Duodenal mucosa (tissue), 2 donors: ENCODE results near the gene SYT13.

Experiments
- H3K27ac ChIP-seq: one replicate; pipeline ENCODE4 v1.7.0; 2013; ENCODE audit warnings: low read depth, low read length
- H3K27me3 ChIP-seq, 2 donors: one replicate each; pipeline ENCODE4 v1.7.0; 2013; ENCODE audit warnings: low read length in 2 of 2, control low read depth in 1 of 2; ENCODE audit not compliant: insufficient read depth in 2 of 2, control insufficient read depth in 1 of 2
- H3K36me3 ChIP-seq, 2 donors: one replicate each; pipeline ENCODE4 v1.7.0; 2013; ENCODE audit warnings: low read length in 2 of 2, control low read depth in 1 of 2; ENCODE audit not compliant: insufficient read depth in 2 of 2, control insufficient read depth in 1 of 2
- H3K4me1 ChIP-seq, 2 donors: one replicate each; pipeline ENCODE4 v1.7.0; 2013; ENCODE audit warnings: low read length in 2 of 2, control low read depth in 1 of 2; ENCODE audit not compliant: insufficient read depth in 2 of 2, control insufficient read depth in 1 of 2
- H3K4me3 ChIP-seq, 2 donors: one replicate each; pipeline ENCODE4 v1.7.0; 2013; ENCODE audit warnings: low read length in 2 of 2, low read depth in 1 of 2
- H3K9ac ChIP-seq, 2 donors: one replicate each; pipeline ENCODE4 v1.7.0; 2013; ENCODE audit warnings: low read length in 2 of 2, low read depth in 1 of 2
- H3K9me3 ChIP-seq, 2 donors: one replicate each; pipeline ENCODE4 v1.7.0; 2013; ENCODE audit warnings: low read length in 2 of 2, control low read depth in 1 of 2; ENCODE audit not compliant: control insufficient read depth in 1 of 2

The SYT13 gene

DNA sequence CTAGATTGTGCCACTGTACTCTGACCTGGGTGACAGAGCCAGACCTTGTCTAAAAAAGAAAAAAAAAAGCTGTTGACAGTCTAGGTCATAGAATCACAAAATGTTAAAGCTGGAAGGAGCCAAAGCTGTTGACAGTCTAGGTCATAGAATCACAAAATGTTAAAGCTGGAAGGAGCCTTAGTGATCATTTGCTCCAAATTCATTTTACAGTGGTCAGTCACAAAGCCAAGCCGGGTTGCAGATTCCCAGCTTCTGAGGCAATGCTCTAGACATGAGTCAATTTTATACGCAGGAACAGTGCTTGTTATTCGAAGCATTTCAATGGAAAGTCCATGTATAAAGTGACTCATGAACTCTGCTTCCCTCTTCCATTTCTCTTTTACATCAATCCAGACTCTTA lies 47.4 kb downstream of the SYT13 start:
- H3K4me3 ChIP-seq: no peak overlapping the region
- H3K9ac ChIP-seq: no peak overlapping the region
- no peak overlapping the region for H3K27ac ChIP-seq
- peaks cover 0 to 6% of the 10 kb centered on the region in 2 donors for H3K36me3 ChIP-seq
- no peaks in the 10 kb centered on the region for H3K4me1 ChIP-seq
- peaks cover 0 to 3% of the 10 kb centered on the region in 2 donors for H3K27me3 ChIP-seq
- H3K9me3 ChIP-seq: peaks cover 0 to 6% of the 10 kb centered on the region in 2 donors

DNA sequence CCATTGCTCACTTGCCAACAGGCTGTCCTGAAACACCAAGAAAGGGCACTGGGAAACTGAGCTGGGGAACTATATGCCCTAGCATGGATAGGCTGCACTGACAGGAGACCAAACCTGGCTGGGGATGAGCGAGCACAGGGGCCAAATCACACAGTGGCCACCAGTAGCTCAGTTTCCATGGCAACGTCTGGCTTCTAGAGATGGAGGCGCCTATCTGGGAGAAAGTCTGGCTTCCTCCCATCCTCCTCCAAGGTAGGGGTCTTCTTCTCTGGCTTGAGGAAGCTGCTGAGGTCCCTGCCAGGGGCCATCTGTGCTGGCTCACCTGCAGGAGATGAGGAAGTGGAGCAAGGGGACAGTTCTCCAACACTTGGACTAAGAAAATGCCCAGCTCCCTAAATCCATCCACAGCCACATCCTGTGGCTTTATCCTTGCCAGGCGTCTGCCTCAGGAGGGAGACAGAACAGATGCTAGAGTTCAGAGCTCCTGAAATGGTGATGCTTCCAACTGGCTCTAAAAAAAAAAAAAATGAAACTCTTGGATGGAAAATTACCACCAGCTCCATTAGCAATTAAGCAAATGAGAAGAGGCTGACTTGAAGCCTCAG lies 48.3 kb downstream of the SYT13 start:
- Histone ChIP-seq H3K4me1 (no peaks in the 10 kb centered on the region), H3K27me3 (peaks cover 0 to 3% of the 10 kb centered on the region in 2 donors), H3K4me3 (no peak overlapping the region), H3K27ac (no peak overlapping the region), H3K9ac (no peak overlapping the region), H3K36me3 (peaks cover 0 to 3% of the 10 kb centered on the region in 2 donors), H3K9me3 (peaks cover 0 to 6% of the 10 kb centered on the region in 2 donors)

GRCh38 chr11:45234306-45235006 lies 51.7 kb downstream of the SYT13 start:
- H3K4me3 ChIP-seq: no peak overlapping the region
- H3K9ac ChIP-seq: no peak overlapping the region
- H3K27ac ChIP-seq: no peak overlapping the region
- H3K9me3 ChIP-seq: peaks cover 0 to under 1% of the 10 kb centered on the region in 2 donors
- no peaks in the 10 kb centered on the region for H3K36me3 ChIP-seq
- H3K27me3 ChIP-seq: peaks cover 0 to 3% of the 10 kb centered on the region in 2 donors
- H3K4me1 ChIP-seq: no peaks in the 10 kb centered on the region

DNA sequence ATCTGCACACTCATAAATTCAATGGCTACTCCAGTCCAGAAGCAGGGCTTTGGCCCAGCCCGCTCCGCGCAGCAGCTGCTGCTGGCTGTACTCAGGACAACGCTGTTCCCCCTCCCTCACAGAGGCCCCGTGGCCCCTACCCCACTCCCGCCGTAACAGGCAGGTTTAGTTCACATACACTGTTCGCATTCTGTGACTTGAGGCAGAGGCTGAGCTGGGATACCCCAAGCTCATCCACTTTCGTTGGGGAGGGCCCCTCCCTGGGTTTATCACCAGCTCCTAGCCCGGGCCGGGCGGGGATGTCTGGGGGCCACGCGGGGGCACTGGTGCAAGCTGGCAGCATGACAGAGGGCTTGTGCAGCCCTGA lies 52.4 kb downstream of the SYT13 start:
- Histone ChIP-seq H3K36me3 (no peaks in the 10 kb centered on the region), H3K4me3 (no peak overlapping the region), H3K27me3 (peaks cover 0 to 3% of the 10 kb centered on the region in 2 donors), H3K4me1 (no peaks in the 10 kb centered on the region), H3K9ac (no peak overlapping the region), H3K27ac (no peak overlapping the region), H3K9me3 (no peaks in the 10 kb centered on the region)

DNA sequence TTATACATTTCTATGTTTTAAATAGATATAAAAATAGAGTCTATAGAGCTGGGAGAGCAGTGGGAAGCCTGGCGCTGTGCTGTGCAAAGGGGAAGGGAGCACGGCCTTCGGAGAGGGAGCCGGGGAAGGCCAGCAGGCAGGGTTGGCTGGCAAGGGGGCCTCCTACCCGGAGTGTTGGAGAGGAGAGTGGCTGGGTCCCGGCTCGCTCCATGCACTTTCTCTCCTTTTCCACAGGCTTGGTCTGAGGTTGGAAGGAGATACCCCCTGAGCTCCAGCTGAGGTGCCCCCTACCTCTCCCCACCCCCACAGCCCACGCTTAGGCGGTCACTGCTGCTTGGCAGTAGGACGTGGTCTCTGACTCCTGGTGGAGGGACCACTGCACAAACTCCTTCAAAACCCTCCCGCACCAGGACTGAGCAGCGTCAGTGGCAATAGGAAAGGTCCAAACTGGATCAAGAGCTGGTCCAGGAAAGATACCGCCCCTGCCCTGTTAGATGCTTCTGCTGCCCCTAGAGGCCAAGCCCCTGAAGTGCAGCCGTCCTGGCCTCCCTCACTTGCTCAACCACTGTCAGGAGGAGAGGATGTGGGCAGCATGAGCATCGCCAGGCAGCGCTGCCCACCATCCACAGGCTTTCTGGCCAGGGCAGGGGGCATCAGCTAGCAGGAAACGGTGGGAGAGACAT lies 52.9 kb downstream of the SYT13 start:
- Histone ChIP-seq H3K4me3 (no peak overlapping the region), H3K9ac (no peak overlapping the region), H3K4me1 (no peaks in the 10 kb centered on the region), H3K27me3 (peaks cover 0 to 3% of the 10 kb centered on the region in 2 donors), H3K27ac (no peak overlapping the region), H3K9me3 (no peaks in the 10 kb centered on the region), H3K36me3 (peaks cover 0 to 4% of the 10 kb centered on the region in 2 donors)

DNA sequence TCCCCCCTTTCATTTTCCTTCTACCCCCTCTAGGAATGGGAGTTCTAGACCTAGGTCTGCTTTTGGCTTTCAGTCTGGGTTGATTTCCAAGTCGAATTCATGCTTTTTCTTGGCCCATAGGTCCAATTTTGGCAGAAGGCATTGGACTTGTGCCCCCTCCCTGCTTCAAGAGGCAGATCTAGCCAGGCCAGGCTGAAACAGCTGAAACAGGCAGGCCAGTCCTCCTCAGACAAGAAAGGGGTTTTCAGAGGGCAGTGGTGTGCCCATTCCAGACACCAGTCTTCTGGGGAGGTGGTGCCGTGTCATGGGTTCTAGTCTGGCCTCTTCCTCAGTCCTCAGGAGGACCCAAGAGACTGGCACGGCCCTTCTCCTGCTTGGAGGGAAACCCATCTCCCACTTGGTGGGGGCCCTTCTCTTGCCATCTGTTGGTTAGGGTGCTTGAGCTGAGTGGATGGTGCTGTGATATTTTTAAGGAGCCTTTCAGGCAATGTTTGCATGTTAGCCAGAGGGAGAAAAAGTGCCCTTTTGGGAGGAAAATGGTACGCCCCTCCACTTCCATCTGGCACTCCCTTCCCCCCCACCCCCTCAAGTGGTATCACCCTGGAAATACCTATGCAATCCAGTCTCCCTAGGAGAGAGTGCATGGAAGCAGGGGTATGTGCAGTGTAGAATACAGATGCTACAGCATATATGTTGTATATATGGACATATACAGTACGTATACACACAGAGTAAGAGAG lies 53.6 kb downstream of the SYT13 start:
- H3K4me3 ChIP-seq: no peak overlapping the region
- H3K36me3 ChIP-seq: peaks cover 3 to 4% of the 10 kb centered on the region in 2 donors
- H3K27me3 ChIP-seq: peaks cover 0 to 3% of the 10 kb centered on the region in 2 donors
- no peaks in the 10 kb centered on the region for H3K9me3 ChIP-seq
- no peak overlapping the region for H3K9ac ChIP-seq
- no peak overlapping the region for H3K27ac ChIP-seq
- H3K4me1 ChIP-seq: no peaks in the 10 kb centered on the region

- H3K4me1 ChIP-seq: no peaks in the 10 kb centered on the region
- H3K9me3 ChIP-seq: no peaks in the 10 kb centered on the region
These were observed 56.6 kb downstream of the SYT13 start for GRCh38 chr11:45229401-45230020.

GRCh38 chr11:45227836-45228235 lies 58.3 kb downstream of the SYT13 start:
- Histone ChIP-seq H3K27me3 (no peaks in the 10 kb centered on the region), H3K9ac (no peak overlapping the region), H3K9me3 (no peaks in the 10 kb centered on the region), H3K4me3 (no peak overlapping the region), H3K36me3 (peaks cover 14 to 25% of the 10 kb centered on the region in 2 donors), H3K27ac (no peak overlapping the region), H3K4me1 (no peaks in the 10 kb centered on the region)

More at GRCh38 chr11:45229401-45230020, 56.6 kb downstream of the SYT13 start:
- H3K36me3 ChIP-seq: peaks cover 14 to 22% of the 10 kb centered on the region in 2 donors
- H3K9ac ChIP-seq: no peak overlapping the region
- H3K27me3 ChIP-seq: no peaks in the 10 kb centered on the region
- H3K4me3 ChIP-seq: no peak overlapping the region
- no peak overlapping the region for H3K27ac ChIP-seq

GRCh38 chr11:45226901-45227300 lies 59.2 kb downstream of the SYT13 start:
- no peak overlapping the region for H3K9ac ChIP-seq
- no peak overlapping the region for H3K27ac ChIP-seq
- no peaks in the 10 kb centered on the region for H3K9me3 ChIP-seq
- H3K36me3 ChIP-seq: peaks cover 14 to 25% of the 10 kb centered on the region in 2 donors
- no peaks in the 10 kb centered on the region for H3K4me1 ChIP-seq
- no peaks in the 10 kb centered on the region for H3K27me3 ChIP-seq
- H3K4me3 ChIP-seq: no peak overlapping the region
